Kidney epithelial cell (primary cell): ENCODE measurements around the gene PDE4B. TPM values are rescaled to one million over a fixed set of nuclear protein-coding genes. Genes with fewer than 3 reads are reported as not detected.

Source experiments
- DNase-seq: peaks from one replicate; pipeline ENCODE4 v3.0.0-alpha.2; 2010; ENCODE audit warnings: low read depth
- H3K27me3 ChIP-seq: 2 replicates; pipeline ENCODE4 v1.6.0; 2011; ENCODE audit warnings: low read length; ENCODE audit not compliant: control insufficient read depth, insufficient read depth
- H3K36me3 ChIP-seq: 2 replicates; pipeline ENCODE4 v1.5.1; 2011; ENCODE audit warnings: low read length; ENCODE audit not compliant: control insufficient read depth, insufficient read depth
- H3K4me3 ChIP-seq: 2 replicates; pipeline ENCODE4 v1.5.1; 2011; ENCODE audit warnings: low read depth, mild to moderate bottlenecking, control low read depth, low read length
- CTCF ChIP-seq: IDR thresholded peaks from 2 replicates; pipeline ENCODE4 v1.5.1; 2011; ENCODE audit warnings: mild to moderate bottlenecking, moderate library complexity, low read length, control low read depth, inconsistent platforms; ENCODE audit not compliant: insufficient read depth, poor library complexity, severe bottlenecking
- total RNA-seq: library from RNA; depleted of rRNA; stranded (reverse); fragments of >200 nt; gene quantifications from 2 replicates; pipeline ENCODE4 v1.2.3, GENCODE V29; 2015

PDE4B gene
- total RNA-seq, 1 donor from 2014 or later, result 0.33 TPM

- TF ChIP-seq CTCF, result no peak
- Histone ChIP-seq H3K4me3 (no peak overlapping the region), H3K27me3 (no peaks in the 10 kb centered on the region), H3K36me3 (no peaks in the 10 kb centered on the region)
- DNase-seq, result no peak
Measured at GRCh38 chr1:66383168-66383567, 590.5 kb downstream of the PDE4B start.

GRCh38 chr1:66383611-66384010, 590.9 kb downstream of the PDE4B start:
- DNase-seq, result no peak
- no peak for TF ChIP-seq CTCF
- no peak overlapping the region for H3K4me3 ChIP-seq
- no peaks in the 10 kb centered on the region for H3K36me3 ChIP-seq
- H3K27me3 ChIP-seq, result no peaks in the 10 kb centered on the region

- Histone ChIP-seq H3K4me3 (no peak overlapping the region), H3K27me3 (no peaks in the 10 kb centered on the region), H3K36me3 (no peaks in the 10 kb centered on the region)
- DNase-seq, result no peak
- no peak for TF ChIP-seq CTCF
Measured at GRCh38 chr1:66384258-66384921, 591.7 kb downstream of the PDE4B start.

- no peak for TF ChIP-seq CTCF
- no peaks in the 10 kb centered on the region for H3K27me3 ChIP-seq
- H3K36me3 ChIP-seq, result no peaks in the 10 kb centered on the region
- DNase-seq, result no peak
- H3K4me3 ChIP-seq, result no peak overlapping the region
Measured at GRCh38 chr1:66386712-66387111, 594.0 kb downstream of the PDE4B start.

GRCh38 chr1:66388913-66389312, 596.2 kb downstream of the PDE4B start:
- TF ChIP-seq CTCF, result no peak
- Histone ChIP-seq H3K36me3 (no peaks in the 10 kb centered on the region), H3K27me3 (no peaks in the 10 kb centered on the region), H3K4me3 (no peak overlapping the region)
- DNase-seq, result no peak
